HepG2 (cell line): Measurements from ENCODE around the gene PPP1R12C. TPM values are rescaled to one million over a fixed set of nuclear protein-coding genes. Genes with fewer than 3 reads are reported as not detected.

Experiments used
- ATAC-seq: fragments of 200-7000 bp; cut with Tn5 transposase; 3 replicates; pipeline ENCODE4 v1.9.1; 2020; ENCODE audit warnings: mild to moderate bottlenecking, moderate library complexity
- BruUV-seq: library from RNA; stranded (reverse); fragments of 400-500 nt; replicated peaks from 2 replicates; lab custom pipeline; 2021; lab: Mats Ljungman, UMichigan
- CTCF ChIA-PET: fragments of 300-600 bp; formaldehyde crosslinking; extraction: SDS; loops from one replicate; lab custom pipeline; 2021; ENCODE audit warnings: low total read pairs, inconsistent platforms, low intra/inter-chr PET ratio; lab: Yijun Ruan, JAX
- POLR2A ChIA-PET: fragments of 350-600 bp; sonication (Branson Sonifier 250); formaldehyde crosslinking; loops from one replicate; lab custom pipeline; 2020; ENCODE audit warnings: antibody characterized with exemption, inconsistent platforms; lab: Yijun Ruan, JAX
- DNase-seq: peaks from one replicate; pipeline ENCODE4 v3.0.0-alpha.2; 2015; ENCODE audit warnings: low spot score
- FAIRE-seq: peaks from 3 replicates; lab custom pipeline; 2011; peaks lifted over from hg19 to GRCh38; lab: Jason Lieb, UNC
- H2AFZ ChIP-seq: one replicate; pipeline ENCODE4 v1.6.1; 2011; ENCODE audit warnings: low read length, inconsistent platforms
- H3K27ac ChIP-seq: fragments of 300-600 bp; 3 replicates; pipeline ENCODE4 v1.8.0; 2011; ENCODE audit warnings: mixed run types, mild to moderate bottlenecking, mixed read lengths, low read length, inconsistent platforms; ENCODE audit not compliant: insufficient read depth; ENCODE audit errors: extremely low read length
- H3K27me3 ChIP-seq, 2 experiments: fragments of 200-600 bp in 1 of 2; 2 replicates in 1 of 2; 3 replicates in 1 of 2; pipeline versions ENCODE4 v1.6.0 to v1.8.0; 2011; ENCODE audit warnings: low read length in 2 of 2, mild to moderate bottlenecking in 2 of 2, moderate library complexity in 2 of 2, inconsistent platforms in 1 of 2; ENCODE audit not compliant: insufficient read depth in 2 of 2, control insufficient read depth in 1 of 2
- H3K36me3 ChIP-seq, 2 experiments: fragments of 200-600 bp in 1 of 2; replicated peaks in 1 of 2; 2 replicates in 1 of 2; 3 replicates in 1 of 2; pipeline versions ENCODE4 v1.5.1 to v1.8.0; 2011; ENCODE audit warnings: low read length in 2 of 2, inconsistent platforms in 1 of 2; ENCODE audit not compliant: insufficient read depth in 2 of 2, control insufficient read depth in 1 of 2
- H3K4me1 ChIP-seq: 2 replicates; pipeline ENCODE4 v1.5.1; 2012; ENCODE audit warnings: low read length, inconsistent platforms; ENCODE audit not compliant: insufficient read depth
- H3K4me2 ChIP-seq: 2 replicates; pipeline ENCODE4 v1.6.0; 2011; ENCODE audit warnings: low read depth, low read length, inconsistent platforms
- H3K4me3 ChIP-seq, 3 experiments: fragments of 200-600 bp in 1 of 3; sonication (generic), shearing (Covaris generic) in 1 of 3; replicated peaks in 1 of 3; 2 replicates each; pipeline ENCODE4 v1.5.1; 2011 to 2016; ENCODE audit warnings: low read length in 3 of 3, inconsistent platforms in 2 of 3, low read depth in 2 of 3, mild to moderate bottlenecking in 2 of 3, control low read depth in 1 of 3, mixed read lengths in 1 of 3; ENCODE audit not compliant: insufficient read depth in 1 of 3
- H3K79me2 ChIP-seq: one replicate; pipeline ENCODE4 v1.6.1; 2011; ENCODE audit warnings: low read length, inconsistent platforms; ENCODE audit not compliant: insufficient read depth
- H3K9ac ChIP-seq: 2 replicates; pipeline ENCODE4 v1.6.0; 2011; ENCODE audit warnings: mild to moderate bottlenecking, low read depth, low read length, inconsistent platforms; ENCODE audit not compliant: insufficient read depth
- H3K9me3 ChIP-seq: 2 replicates; pipeline ENCODE4 v1.5.1; 2012; ENCODE audit warnings: mild to moderate bottlenecking, low read length
- H4K20me1 ChIP-seq: 2 replicates; pipeline ENCODE4 v1.6.0; 2011; ENCODE audit warnings: inconsistent platforms, mild to moderate bottlenecking, low read length, moderate library complexity; ENCODE audit not compliant: insufficient read depth
- REL ChIP-seq: sonication (generic); formaldehyde crosslinking; conservative IDR thresholded peaks from 2 replicates; pipeline ENCODE4 v1.8.0; 2022; ENCODE audit warnings: mild to moderate bottlenecking, missing genetic modification reagents, moderate library complexity
- WGBS: methylation state at CpG from one replicate; pipeline ENCODE4 v1.1.6; 2017; ENCODE audit warnings: low lambda C conversion rate; 5-methylcytosine and 5-hydroxymethylcytosine counted together
- in situ Hi-C: cut with HindIII; loops from 2 replicates; pipeline ENCODE4 v1.10.0; 2017; ENCODE audit warnings: low pct_unique_long_range_greater_than_20kb; ENCODE audit not compliant: extremely low pct_ligation_motif_present
- intact Hi-C: fragments of 100-400 bp; cut with micrococcal nuclease; formaldehyde crosslinking; loops from one replicate; pipeline ENCODE4 v1.10.0; 2022; ENCODE audit not compliant: unreplicated experiment
- polyA plus RNA-seq, 8 experiments: library from polyadenylated mRNA; depleted of rRNA in 3 of 8; stranded (reverse) in 7 of 8; unstranded in 1 of 8; fragments of >200 nt; fragmentation: Illumina TruSeq in 4 of 8; extraction: Trizol in 4 of 8; gene quantifications; 2 replicates each; pipeline versions ENCODE4 v1.2.1 to v1.2.3, GENCODE V29; 2011 to 2016; ENCODE audit warnings: low read depth in 4 of 8, missing spikeins in 1 of 8, mixed read lengths in 1 of 8; ENCODE audit not compliant: insufficient read depth in 1 of 8
- total RNA-seq, 5 experiments: library from RNA; depleted of rRNA; stranded (reverse); fragments of >200 nt; fragmentation: Illumina TruSeq; extraction: Trizol; gene quantifications; 2 replicates each; pipeline ENCODE4 v1.2.3, GENCODE V29; 2016; ENCODE audit warnings: low read depth in 1 of 5
- TF ChIP-seq, protein P1 (sequence below): sonication (generic); formaldehyde crosslinking; conservative IDR thresholded peaks from 2 replicates; pipeline ENCODE4 v1.8.1; 2023; ENCODE audit warnings: missing genetic modification reagents
- TF ChIP-seq, protein P2 (sequence below): sonication (generic); formaldehyde crosslinking; IDR thresholded peaks from 2 replicates; pipeline ENCODE4 v1.4.0; 2020; ENCODE audit warnings: missing genetic modification reagents
- TF ChIP-seq, protein P3 (sequence below), 2 experiments: IDR thresholded peaks; 2 replicates each; pipeline ENCODE4 v1.6.1; 2011 to 2012; ENCODE audit warnings: low read length in 2 of 2, borderline replicate concordance in 1 of 2, low read depth in 1 of 2, mild to moderate bottlenecking in 1 of 2, moderate library complexity in 1 of 2

Gene PPP1R12C
- total and polyA plus RNA-seq, 2 of the 13 experiments (the other 11 are each of a cell fraction or from before 2014, with no cell fraction given): 29.7 to 30.3 TPM

GRCh38 chr19:55158848-55159749 is 41.7 kb upstream of the PPP1R12C start:
- Histone ChIP-seq H2AFZ (no peak overlapping the region), H3K36me3 (no peaks in the 10 kb centered on the region), H3K27ac (no peak overlapping the region), H4K20me1 (no peaks in the 10 kb centered on the region), H3K9ac (no peak overlapping the region), H3K4me2 (0 out of 2 replicates have a peak overlapping the region, but pooled peaks have one; percentile 18), H3K9me3 (no peaks in the 10 kb centered on the region), H3K27me3 (peaks cover 0 to 29% of the 10 kb centered on the region in 2 experiments; a peak in 2 of 5 replicates), H3K4me1 (peaks cover 20% of the 10 kb centered on the region), H3K4me3 (no peak overlapping the region), H3K79me2 (no peaks in the 10 kb centered on the region)
- TF ChIP-seq, protein P1, sequence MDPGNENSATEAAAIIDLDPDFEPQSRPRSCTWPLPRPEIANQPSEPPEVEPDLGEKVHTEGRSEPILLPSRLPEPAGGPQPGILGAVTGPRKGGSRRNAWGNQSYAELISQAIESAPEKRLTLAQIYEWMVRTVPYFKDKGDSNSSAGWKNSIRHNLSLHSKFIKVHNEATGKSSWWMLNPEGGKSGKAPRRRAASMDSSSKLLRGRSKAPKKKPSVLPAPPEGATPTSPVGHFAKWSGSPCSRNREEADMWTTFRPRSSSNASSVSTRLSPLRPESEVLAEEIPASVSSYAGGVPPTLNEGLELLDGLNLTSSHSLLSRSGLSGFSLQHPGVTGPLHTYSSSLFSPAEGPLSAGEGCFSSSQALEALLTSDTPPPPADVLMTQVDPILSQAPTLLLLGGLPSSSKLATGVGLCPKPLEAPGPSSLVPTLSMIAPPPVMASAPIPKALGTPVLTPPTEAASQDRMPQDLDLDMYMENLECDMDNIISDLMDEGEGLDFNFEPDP (CRISPR knock-in tag): 0 out of 2 replicates have a peak, but pooled peaks have one; percentile 31
- TF ChIP-seq REL (CRISPR knock-in tag): no peak
- ATAC-seq (no peak), DNase-seq (no peak), FAIRE-seq (no peak)
- WGBS: 36% methylated on average over 8 of the region's 18 CpGs
- ChIA-PET POLR2A (interaction anchor here (0.6 to 0.9 kb wide), 3 partner anchors 12 to 394 kb away, joined by 3 read pairs; no protein-coding TSS in a partner anchor), CTCF (interaction anchor here (0.8 kb wide), 1 partner anchor 18 kb away, joined by 3 read pairs; no protein-coding TSS in a partner anchor)
- in situ Hi-C loops: no loop called here
- intact Hi-C loops: no loop called here
- no TSS peak for BruUV-seq

DNA sequence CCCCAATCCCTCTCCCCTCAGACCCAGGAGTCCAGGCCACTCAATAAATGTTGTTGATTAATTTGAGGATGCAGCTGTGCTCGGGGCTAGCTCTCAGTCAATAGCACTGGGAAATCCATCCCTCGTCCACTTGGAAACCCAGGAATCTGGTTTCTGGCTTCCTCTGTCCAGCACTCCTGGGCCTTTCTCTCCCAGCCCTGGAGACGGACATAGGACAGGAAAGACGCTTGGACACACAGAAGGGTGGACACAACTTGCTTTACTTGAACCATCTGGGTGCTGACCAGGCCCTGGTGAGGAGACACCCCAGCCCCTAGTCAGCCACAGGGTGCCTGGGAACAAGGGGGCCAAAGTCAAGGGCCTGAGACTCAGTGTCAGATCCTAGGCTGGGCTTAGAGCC is 41.0 kb upstream of the PPP1R12C start:
- Histone ChIP-seq H3K4me3 (no peak overlapping the region), H4K20me1 (no peaks in the 10 kb centered on the region), H3K79me2 (no peaks in the 10 kb centered on the region), H2AFZ (no peak overlapping the region), H3K4me1 (peaks cover 20% of the 10 kb centered on the region), H3K4me2 (no peak overlapping the region), H3K9me3 (no peaks in the 10 kb centered on the region), H3K36me3 (no peaks in the 10 kb centered on the region), H3K9ac (no peak overlapping the region), H3K27me3 (peaks cover 0 to 24% of the 10 kb centered on the region in 2 experiments; a peak in 2 of 5 replicates), H3K27ac (no peak overlapping the region)
- in situ Hi-C loops: no loop called here
- WGBS: 14% methylated on average over 2 of the region's 4 CpGs
- intact Hi-C loops: no loop called here
- no peak for DNase-seq
- ATAC-seq: no peak
- TF ChIP-seq, protein P2, sequence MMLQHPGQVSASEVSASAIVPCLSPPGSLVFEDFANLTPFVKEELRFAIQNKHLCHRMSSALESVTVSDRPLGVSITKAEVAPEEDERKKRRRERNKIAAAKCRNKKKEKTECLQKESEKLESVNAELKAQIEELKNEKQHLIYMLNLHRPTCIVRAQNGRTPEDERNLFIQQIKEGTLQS: no peak
- TF ChIP-seq, protein P3, sequence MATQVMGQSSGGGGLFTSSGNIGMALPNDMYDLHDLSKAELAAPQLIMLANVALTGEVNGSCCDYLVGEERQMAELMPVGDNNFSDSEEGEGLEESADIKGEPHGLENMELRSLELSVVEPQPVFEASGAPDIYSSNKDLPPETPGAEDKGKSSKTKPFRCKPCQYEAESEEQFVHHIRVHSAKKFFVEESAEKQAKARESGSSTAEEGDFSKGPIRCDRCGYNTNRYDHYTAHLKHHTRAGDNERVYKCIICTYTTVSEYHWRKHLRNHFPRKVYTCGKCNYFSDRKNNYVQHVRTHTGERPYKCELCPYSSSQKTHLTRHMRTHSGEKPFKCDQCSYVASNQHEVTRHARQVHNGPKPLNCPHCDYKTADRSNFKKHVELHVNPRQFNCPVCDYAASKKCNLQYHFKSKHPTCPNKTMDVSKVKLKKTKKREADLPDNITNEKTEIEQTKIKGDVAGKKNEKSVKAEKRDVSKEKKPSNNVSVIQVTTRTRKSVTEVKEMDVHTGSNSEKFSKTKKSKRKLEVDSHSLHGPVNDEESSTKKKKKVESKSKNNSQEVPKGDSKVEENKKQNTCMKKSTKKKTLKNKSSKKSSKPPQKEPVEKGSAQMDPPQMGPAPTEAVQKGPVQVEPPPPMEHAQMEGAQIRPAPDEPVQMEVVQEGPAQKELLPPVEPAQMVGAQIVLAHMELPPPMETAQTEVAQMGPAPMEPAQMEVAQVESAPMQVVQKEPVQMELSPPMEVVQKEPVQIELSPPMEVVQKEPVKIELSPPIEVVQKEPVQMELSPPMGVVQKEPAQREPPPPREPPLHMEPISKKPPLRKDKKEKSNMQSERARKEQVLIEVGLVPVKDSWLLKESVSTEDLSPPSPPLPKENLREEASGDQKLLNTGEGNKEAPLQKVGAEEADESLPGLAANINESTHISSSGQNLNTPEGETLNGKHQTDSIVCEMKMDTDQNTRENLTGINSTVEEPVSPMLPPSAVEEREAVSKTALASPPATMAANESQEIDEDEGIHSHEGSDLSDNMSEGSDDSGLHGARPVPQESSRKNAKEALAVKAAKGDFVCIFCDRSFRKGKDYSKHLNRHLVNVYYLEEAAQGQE (IDR thresholded peaks at IDR 0.05; ENCODE audit: borderline replicate concordance in 1 of 2, low read depth in 1 of 2, low read length in 2 of 2): 0 out of 4 replicates have a peak, but pooled peaks of 1 of the 2 experiments have one; percentile 21
- CTCF ChIA-PET: interaction anchor here (0.8 kb wide), 1 partner anchor 17 kb away, joined by 3 read pairs; no protein-coding TSS in a partner anchor
- POLR2A ChIA-PET: interaction anchor here (0.9 kb wide), 1 partner anchor 12 kb away, joined by 3 read pairs; no protein-coding TSS in a partner anchor
- no TSS peak for BruUV-seq
- no peak for FAIRE-seq
